HEK293 (cell line): Measurements from ENCODE around the gene ARHGEF11.

Experiments
- CTCF ChIP-seq: fragments of 450-650 bp; formaldehyde crosslinking; IDR thresholded peaks from 2 replicates; pipeline ENCODE4 v1.5.1; 2016; ENCODE audit warnings: missing biosample characterization, missing genetic modification characterization
- ELK4 ChIP-seq: IDR thresholded peaks from 2 replicates; pipeline ENCODE4 v1.6.1; 2011; ENCODE audit warnings: mild to moderate bottlenecking, low read depth, low read length, borderline replicate concordance
- GLI2 ChIP-seq: fragments of 450-650 bp; formaldehyde crosslinking; IDR thresholded peaks from 2 replicates; pipeline ENCODE4; 2017; ENCODE audit warnings: missing biosample characterization, missing genetic modification characterization, low read depth, borderline replicate concordance
- HOXC10 ChIP-seq: sonication (generic); formaldehyde crosslinking; IDR thresholded peaks from 2 replicates; pipeline ENCODE4 v1.8.1; 2023; ENCODE audit warnings: mild to moderate bottlenecking, missing genetic modification reagents
- KLF10 ChIP-seq: fragments of 450-650 bp; IDR thresholded peaks from 2 replicates; pipeline ENCODE4 v1.5.1; 2018; ENCODE audit warnings: missing biosample characterization, mild to moderate bottlenecking, missing genetic modification characterization
- PATZ1 ChIP-seq: fragments of 450-650 bp; formaldehyde crosslinking; IDR thresholded peaks from 2 replicates; pipeline ENCODE4 v1.5.1; 2016; ENCODE audit warnings: missing biosample characterization, missing genetic modification characterization
- PRDM10 ChIP-seq: fragments of 450-650 bp; formaldehyde crosslinking; IDR thresholded peaks from 2 replicates; pipeline ENCODE4 v1.5.1; 2016; ENCODE audit warnings: missing biosample characterization, missing genetic modification characterization
- ZBTB1 ChIP-seq: fragments of 450-650 bp; formaldehyde crosslinking; IDR thresholded peaks from 2 replicates; pipeline ENCODE4 v1.5.1; 2016; ENCODE audit warnings: missing biosample characterization, missing genetic modification characterization
- ZFP41 ChIP-seq: fragments of 450-650 bp; formaldehyde crosslinking; IDR thresholded peaks from 2 replicates; pipeline ENCODE4 v1.5.1; 2016; ENCODE audit warnings: missing biosample characterization, missing genetic modification characterization, borderline replicate concordance
- ZNF18 ChIP-seq: fragments of 450-650 bp; formaldehyde crosslinking; IDR thresholded peaks from 2 replicates; pipeline ENCODE4 v1.5.1; 2016; ENCODE audit warnings: missing biosample characterization, missing genetic modification characterization
- ZNF398 ChIP-seq: fragments of 450-650 bp; formaldehyde crosslinking; IDR thresholded peaks from 2 replicates; pipeline ENCODE4 v1.5.1; 2017; ENCODE audit warnings: missing biosample characterization, missing genetic modification characterization
- ZNF416 ChIP-seq: fragments of 450-650 bp; formaldehyde crosslinking; IDR thresholded peaks from 2 replicates; pipeline ENCODE4 v1.5.1; 2016; ENCODE audit warnings: missing biosample characterization, missing genetic modification characterization
- ZNF548 ChIP-seq: fragments of 450-650 bp; formaldehyde crosslinking; IDR thresholded peaks from 2 replicates; pipeline ENCODE4 v1.5.1; 2016; ENCODE audit warnings: missing biosample characterization, missing genetic modification characterization

GRCh38 chr1:157084720-157085119, 39.2 kb upstream of the ARHGEF11 start:
- no peak for TF ChIP-seq ZFP41 (tag by site-specific recombination)
- no peak for TF ChIP-seq CTCF (tag by site-specific recombination)
- TF ChIP-seq PATZ1: no peak
- TF ChIP-seq ZNF398: no peak
- TF ChIP-seq ELK4: no peak
- TF ChIP-seq ZBTB1 (tag by site-specific recombination): no peak
- no peak for TF ChIP-seq KLF10
- TF ChIP-seq GLI2 (tag by site-specific recombination): no peak
- TF ChIP-seq PRDM10: no peak
- TF ChIP-seq ZNF416 (tag by site-specific recombination): no peak
- TF ChIP-seq ZNF18 (tag by site-specific recombination): no peak
- TF ChIP-seq ZNF548: no peak
- TF ChIP-seq HOXC10: no peak
